ENCODE measurements around the gene LSM14A.

LSM14A gene

DNA sequence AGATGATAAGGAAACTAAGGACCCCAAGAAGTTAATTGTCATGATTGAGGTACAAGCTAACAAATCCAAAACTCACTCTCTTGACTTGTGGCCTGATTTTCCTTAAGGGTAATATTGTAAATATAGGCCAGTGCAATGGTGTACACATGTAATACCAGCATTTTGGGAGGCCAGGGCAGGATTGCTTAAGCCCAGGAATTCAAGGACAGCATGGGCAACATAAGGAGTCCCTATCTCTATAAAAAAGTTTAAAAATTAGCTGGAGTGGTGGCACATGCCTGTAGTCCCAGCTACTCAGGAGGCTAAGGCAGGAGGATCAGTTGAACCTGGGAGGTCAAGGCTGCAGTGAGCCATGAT, 53.3 kb downstream of the LSM14A start:
- no peak for DNase-seq (ENCODE audit: low read depth)
- H3K4me3 ChIP-seq (ENCODE audit: low read length) = no peak overlapping the region
- TF ChIP-seq, protein P1, sequence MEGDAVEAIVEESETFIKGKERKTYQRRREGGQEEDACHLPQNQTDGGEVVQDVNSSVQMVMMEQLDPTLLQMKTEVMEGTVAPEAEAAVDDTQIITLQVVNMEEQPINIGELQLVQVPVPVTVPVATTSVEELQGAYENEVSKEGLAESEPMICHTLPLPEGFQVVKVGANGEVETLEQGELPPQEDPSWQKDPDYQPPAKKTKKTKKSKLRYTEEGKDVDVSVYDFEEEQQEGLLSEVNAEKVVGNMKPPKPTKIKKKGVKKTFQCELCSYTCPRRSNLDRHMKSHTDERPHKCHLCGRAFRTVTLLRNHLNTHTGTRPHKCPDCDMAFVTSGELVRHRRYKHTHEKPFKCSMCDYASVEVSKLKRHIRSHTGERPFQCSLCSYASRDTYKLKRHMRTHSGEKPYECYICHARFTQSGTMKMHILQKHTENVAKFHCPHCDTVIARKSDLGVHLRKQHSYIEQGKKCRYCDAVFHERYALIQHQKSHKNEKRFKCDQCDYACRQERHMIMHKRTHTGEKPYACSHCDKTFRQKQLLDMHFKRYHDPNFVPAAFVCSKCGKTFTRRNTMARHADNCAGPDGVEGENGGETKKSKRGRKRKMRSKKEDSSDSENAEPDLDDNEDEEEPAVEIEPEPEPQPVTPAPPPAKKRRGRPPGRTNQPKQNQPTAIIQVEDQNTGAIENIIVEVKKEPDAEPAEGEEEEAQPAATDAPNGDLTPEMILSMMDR (conservative IDR thresholded peaks at IDR 0.05; ENCODE audit: low read depth, low read length) = no peak

DNA sequence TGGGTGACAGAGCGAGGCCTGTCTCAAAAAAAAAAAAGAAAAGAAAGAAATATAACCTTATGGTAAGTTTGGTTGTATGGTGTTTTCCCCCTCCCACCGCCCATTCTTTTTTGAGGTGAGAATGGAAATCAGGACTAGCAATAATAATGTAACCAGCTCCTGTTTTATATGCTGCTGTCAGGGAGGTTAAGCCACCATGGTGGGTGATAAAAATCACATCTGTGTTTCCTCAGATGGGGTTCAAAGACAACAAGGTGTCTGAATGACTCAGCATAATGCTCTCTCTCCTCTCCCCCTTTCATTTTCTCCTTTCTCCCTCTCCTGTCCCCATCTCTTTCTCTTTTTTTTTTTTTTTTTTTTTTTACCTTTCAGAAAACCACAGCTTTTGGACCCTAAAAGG, 53.7 kb downstream of the LSM14A start:
- no peak overlapping the region for H3K4me3 ChIP-seq (ENCODE audit: low read length)
- no peak for DNase-seq (ENCODE audit: low read depth)
- TF ChIP-seq, protein P1 (conservative IDR thresholded peaks at IDR 0.05; ENCODE audit: low read depth, low read length) = no peak

DNA sequence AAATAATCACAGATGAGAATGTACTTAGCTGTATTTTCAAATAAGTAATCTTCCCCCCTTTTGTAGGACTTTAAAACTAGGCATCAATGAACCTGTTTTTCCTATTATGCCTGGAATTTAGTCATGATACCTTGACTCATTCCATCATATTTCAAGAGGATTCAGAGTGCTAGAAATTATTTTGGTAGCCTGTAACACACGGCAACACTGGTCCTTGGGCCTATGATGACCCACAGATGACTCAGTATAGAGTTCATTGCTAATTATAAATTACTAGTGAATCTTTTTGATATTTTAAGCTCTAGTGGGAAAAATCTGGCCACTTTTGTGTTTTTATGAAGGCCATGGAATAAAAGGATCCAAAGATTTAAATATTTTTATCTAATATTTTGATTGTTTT, 56.0 kb downstream of the LSM14A start:
- TF ChIP-seq, protein P1 (conservative IDR thresholded peaks at IDR 0.05; ENCODE audit: low read depth, low read length) = no peak
- no peak overlapping the region for H3K4me3 ChIP-seq (ENCODE audit: low read length)
- no peak for DNase-seq (ENCODE audit: low read depth)

DNA sequence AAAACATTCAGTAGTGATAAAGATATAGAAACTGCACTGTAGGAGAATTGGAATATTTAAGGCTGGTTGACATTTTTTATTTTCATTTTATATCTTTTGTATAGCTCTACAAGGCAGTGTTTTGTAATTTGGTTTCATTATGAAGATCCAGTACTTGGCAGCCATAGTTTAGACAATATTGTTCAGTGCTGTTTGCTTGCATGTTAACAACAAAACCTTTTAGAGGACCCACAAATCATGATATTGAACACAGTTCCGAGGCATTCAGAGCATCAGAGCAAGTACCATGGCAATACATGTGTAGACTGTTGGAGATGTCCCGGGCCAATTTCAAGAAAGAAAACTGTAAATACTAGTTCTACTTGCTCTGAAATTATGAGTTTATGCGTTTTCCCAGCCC, 56.5 kb downstream of the LSM14A start:
- no peak for DNase-seq (ENCODE audit: low read depth)
- TF ChIP-seq, protein P1 (conservative IDR thresholded peaks at IDR 0.05; ENCODE audit: low read depth, low read length) = no peak
- no peak overlapping the region for H3K4me3 ChIP-seq (ENCODE audit: low read length)

DNA sequence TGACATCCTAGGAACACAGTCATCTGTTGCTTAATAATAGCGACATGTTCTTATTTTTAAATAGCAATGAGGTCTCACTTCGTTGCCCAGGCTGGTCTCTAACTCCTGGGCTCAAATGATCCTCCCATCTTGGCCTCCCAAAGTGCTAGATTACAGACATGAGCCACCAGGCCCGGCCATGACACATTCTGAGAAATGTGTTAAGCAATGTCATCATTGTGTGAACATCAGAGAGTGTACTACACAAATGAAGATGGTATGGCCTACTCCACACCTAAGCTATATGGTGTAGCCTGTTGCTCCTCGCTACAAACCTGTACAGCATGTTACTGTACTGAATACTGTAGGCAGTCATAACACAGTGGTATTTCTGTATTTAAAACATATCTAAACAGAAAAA, 57.4 kb downstream of the LSM14A start:
- no peak overlapping the region for H3K4me3 ChIP-seq (ENCODE audit: low read length)
- no peak for DNase-seq (ENCODE audit: low read depth)
- TF ChIP-seq, protein P1 (conservative IDR thresholded peaks at IDR 0.05; ENCODE audit: low read depth, low read length) = no peak

DNA sequence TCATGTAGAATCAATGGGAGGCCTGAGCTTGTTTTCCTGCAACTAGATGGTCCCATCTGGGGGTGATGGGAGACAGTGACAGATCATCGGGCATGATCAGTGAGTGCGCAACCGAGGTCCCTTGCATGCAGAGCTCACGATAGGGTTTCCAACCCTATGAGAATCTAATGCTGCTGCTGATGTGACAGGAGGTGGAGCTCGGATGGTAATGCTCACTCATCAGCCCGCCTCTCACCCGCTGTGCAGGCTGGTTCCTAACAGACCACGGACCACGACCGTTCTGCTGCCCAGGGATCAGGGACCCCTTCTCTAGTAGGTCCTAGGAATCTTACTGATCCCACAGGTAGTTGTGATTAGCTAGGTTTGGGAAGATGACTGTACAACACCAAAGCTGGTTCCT, 58.5 kb downstream of the LSM14A start:
- no peak for DNase-seq (ENCODE audit: low read depth)
- H3K4me3 ChIP-seq (ENCODE audit: low read length) = no peak overlapping the region
- TF ChIP-seq, protein P1 (conservative IDR thresholded peaks at IDR 0.05; ENCODE audit: low read depth, low read length) = no peak

DNA sequence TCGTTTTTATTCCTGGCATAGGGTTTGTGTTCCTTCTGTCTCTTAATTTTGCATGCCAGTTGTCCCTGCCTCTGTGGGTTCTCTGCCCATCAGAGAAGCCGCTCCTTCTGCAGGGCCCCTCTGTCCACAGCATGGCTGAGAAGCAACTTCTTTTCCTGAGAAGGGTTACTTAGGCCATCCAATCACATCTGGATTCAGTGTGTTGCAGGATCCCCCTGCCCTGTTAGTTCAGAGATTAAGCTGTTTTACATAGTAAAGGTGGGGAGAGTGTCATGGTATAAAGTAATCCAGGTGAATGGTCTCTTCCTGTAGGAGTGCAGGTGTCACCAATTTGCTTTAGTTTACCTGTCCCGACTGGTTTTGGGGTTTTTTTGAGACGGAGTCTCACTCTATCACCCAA, 59.1 kb downstream of the LSM14A start:
- no peak overlapping the region for H3K4me3 ChIP-seq (ENCODE audit: low read length)
- no peak for DNase-seq (ENCODE audit: low read depth)
- TF ChIP-seq, protein P1 (conservative IDR thresholded peaks at IDR 0.05; ENCODE audit: low read depth, low read length) = no peak
